GM21381 (cell line): ENCODE results near the gene PAM.
"Not testable (repeated sequence)": the region's sequence is repeated elsewhere in the genome, so short reads cannot be mapped to it uniquely, and the experiment has no call there.

Experiments
- ATAC-seq: cut with Tn5 transposase; IDR thresholded peaks from one replicate; pipeline ENCODE4 v1.9.1; 2021; ENCODE audit warnings: mild to moderate bottlenecking, moderate library complexity; ENCODE audit not compliant: unreplicated experiment

Gene PAM

DNA sequence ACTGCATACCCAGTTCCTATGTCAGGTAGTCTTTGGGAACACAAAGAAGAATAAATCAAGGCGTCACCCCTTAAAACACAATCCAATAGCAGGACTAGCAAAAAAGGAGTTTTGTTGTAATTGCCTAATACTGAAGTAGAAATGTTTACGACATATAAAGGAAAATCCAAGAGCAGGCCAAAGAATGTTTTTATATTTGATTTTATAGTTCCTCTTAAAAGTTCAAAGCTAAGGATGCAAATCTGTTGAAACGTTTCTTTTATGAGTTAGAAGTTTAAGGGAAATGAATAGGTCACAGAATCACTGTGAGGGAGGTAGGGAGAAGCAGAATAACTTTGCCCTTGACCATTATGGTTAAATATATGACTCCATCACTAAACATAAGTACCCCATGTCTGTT, 136.1 kb downstream of the PAM start:
- ATAC-seq: no peak

DNA sequence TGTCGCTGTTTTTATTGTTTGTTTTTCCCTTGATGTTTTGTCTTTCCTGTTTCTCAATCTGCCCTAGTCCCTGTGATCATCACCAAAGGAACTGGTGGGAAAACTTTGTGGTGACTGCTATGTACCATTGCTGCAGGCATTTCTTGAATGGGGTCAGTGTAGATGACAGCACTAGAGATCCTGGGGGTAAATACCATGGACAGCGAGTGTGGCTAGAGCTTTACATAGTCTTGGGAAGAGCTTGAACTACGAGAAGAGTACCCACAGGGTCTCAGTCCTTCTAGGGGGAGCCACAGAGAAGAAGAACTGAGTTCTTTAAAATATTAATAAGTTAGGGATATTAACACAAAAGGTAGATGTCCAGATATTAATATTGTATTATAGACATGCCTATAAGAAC, 138.8 kb downstream of the PAM start:
- ATAC-seq: no peak

DNA sequence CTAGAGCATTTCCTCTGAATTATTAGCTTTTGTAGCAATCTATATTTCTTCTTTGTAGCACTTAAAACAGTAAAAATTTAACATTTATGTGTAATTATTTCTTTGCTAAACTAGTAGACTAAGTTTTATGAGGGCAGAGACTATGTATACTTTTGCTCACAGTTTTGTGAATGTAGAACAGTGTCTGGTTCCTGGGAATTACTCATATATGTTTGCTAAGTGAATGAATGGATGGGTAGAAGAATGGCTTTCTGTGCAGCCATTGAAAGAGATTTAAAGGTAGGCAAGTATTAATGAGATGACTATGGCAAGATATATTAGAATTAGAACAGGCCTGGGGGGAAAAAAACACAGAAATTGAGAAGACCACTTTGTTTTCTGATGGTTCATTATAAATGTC, 140.1 kb downstream of the PAM start:
- ATAC-seq: no peak

DNA sequence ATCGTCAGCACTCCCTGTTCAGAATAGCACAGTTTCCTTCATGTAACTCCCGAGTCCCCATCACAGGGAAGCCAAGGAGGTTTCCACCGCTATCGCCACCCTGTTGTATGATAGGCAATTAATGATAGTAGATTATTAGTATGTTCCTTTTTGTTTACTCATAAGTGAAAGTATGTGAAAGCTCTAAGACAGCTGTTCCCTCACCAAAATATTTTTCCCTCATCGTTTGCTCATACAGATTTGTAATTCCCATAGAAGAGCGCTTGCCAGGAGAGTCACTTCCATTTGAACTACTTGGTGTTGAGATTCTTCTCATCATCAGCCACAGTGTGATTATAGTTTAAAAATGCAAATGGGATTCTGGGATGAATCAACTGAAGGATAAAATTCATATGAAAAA, 140.9 kb downstream of the PAM start:
- ATAC-seq: no peak

DNA sequence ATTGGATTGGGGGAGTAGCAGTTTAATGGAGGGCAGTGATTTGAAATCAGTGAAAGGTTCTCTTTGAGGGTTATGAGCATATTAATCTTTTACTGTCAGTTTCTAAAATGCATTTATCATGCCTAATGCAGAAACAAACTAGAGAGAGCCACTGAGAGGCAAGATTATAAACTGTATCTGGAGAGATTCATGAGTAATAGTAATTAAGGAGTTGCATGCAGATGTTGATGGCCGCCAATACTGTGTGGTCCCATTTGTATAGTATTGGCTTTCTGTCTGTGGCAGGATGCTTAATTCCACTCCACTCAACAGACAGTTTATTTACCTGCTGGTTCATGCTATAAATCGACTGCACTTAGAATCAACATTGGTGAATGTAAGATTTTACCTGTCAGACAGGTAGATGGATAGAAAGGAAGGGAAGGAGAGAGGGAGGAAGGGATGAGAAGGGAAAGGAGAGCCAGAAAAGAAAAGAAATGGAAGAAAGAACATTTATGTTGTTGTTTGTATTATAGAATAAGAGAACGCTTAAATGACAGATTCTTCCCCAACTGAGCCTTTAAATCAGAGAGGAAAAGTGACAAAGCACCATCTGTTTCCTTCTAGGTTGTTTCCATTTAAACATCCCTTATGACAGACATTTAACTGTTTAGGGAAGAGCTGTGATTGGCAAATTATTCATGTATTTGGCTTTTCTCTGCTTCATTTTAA, 146.5 kb downstream of the PAM start:
- ATAC-seq: no peak

DNA sequence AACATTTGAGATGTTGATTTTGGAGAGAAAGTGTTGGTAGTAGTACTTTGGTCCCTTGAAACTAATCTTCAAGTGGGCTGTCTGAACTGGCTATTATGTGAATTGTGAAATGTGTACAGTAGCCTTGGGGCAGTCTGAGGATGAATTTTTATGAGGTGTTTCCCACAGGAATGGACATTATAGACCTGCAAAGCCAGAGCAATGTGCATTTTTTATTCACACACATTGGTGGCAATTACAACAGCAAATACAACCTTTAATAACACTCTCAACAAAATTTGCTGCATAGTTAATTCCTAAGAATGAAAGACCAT, 147.0 kb downstream of the PAM start:
- no peak for ATAC-seq

DNA sequence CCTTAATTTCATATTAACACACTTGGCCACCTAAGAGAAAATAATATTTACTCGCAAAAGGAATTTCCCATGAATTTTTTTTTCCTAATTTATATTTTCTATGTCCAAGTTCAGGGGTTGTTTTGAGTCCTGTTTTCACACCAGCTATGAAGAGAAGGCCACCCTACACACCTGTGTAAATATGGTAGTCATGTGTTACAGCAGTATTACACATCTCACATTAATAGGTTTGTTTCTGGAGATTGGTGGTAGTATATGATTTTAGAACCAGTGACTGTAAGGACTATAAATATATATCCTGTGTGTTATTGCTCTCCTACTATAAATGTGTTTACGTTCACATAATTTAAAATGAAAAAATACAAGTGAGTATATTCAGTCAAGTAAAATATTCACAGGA, 147.5 kb downstream of the PAM start:
- no peak for ATAC-seq

DNA sequence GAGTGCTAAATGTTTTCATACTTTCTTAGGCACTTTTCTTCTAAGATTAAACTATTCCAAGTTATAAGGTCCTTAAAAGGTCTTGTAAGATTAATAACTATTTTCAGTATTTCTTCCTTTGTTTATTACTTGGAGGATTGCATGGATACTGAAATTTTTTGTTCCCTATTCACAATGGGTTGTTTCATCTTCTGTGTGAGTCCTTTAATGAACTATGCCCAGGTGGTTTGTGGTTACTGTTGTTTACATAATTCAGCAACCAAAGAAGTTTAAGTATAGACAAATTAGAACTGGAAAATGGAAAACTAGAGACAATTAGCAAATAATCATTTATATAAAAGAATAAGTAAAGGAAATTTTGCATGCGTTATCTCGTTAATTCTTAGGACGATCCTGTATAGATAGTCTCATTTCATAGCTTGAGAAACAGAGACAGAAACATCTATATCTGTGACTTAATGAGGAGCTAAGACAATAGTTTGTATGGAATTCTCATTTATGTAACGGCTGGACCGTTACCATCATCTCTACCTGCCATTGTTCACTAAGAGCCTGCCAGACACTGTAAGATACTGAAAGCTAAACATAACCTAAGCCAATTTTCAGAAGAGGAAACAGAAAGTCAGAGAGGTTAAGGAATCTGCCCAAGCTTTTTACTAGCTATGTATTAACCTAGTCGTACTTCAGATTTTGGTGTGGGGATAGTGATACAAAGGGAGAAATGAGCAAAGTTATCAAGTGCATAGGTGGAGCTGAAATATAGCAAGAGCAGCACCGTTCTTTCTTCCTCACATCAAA, 148.2 kb downstream of the PAM start:
- ATAC-seq: no peak

DNA sequence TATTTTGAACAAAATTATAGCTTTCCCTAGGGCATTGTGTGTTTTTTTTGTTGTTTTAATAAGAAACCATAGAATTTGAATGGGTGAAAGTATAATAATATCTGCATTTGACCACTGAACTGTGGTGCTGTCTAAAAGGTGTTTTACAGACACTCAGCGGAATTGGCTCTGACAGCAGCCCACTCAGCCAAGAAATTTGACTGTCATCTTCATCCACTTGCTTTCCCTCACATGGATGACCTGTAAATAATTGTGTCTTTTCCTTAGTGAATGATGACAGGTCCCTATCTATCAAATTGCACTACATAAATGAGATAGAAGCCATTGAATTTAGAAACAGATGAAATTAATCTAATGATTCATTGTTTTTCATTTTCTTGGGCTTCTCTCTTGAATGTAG, 150.0 kb downstream of the PAM start:
- no peak for ATAC-seq

DNA sequence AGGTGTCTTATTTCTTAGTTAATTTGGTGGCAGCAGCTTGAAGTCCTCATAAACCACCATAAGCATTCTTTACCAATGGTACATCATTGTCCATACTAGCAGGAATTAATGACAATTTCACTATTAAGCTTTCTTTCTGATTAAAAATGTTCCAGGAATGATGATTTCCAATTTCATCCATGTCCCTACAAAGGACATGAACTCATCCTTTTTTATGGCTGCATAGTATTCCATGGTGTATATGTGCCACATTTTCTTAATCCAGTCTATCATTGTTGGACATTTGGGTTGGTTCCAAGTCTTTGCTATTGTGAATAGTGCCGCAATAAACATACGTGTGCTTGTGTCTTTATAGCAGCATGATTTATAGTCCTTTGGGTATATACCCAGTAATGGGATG, 152.0 kb downstream of the PAM start:
- not testable (repeated sequence) for ATAC-seq

DNA sequence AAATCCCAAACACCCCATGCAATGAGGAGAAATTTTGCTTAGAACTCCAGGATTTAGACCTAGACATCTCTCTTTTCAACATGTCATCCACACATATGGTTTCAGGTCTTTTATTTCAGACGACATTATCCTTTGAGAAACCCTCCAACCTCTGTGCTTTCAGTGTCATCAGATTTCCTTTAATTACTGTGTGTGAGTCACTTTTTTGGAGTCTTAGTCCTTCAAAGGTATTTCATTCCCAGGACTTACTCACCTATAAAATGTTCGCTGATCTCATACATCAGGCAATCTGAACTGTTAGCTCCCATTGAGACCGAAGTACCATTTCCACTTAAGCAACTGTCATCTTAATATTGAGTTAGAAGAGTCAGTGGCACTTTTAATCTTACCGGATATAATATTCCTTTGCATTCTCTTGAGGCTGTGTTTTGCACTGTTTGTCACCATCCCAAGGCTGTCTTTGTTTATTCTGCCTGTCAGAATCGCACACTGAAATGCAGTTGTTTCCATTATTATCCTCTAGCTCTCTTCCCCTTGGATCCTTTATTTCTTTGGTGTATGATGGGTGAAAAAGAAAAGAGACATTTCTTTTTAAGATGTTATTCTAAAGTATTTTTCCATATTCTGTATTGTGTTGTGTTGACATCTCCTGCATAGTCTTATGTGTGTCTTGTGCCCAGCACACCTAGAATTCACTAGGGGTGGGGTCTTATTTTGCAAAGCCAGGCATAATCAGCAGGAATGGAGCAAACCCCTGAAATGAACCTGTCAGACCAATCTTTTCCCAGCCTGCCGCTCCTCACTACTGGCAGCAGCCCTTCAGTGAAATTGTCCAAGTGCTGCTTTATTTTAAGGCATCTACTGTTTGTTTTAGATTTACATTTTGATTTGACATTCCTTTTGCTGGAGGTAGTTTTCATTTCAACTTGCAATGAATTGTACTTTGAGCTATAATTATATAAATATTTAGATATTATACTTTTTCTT, 155.4 kb downstream of the PAM start:
- no peak for ATAC-seq

DNA sequence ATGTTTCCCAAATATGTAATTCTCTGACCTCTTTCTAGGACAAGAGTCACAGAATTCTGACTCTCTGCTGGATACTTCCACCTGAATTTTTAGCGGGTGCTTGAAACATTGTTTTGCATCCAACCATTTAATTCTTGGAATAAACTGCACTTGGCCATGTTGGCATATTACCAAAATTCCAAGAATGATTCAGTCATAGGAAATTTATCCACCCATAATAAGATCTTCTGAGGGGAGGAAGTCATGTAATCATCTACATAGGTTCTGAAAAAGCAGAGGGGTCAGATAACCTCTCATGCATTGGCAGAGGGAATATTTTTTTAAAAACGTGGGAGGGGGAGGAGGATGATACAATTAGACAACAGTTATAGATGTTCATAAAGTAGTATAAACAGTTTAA, 156.9 kb downstream of the PAM start:
- no peak for ATAC-seq

DNA sequence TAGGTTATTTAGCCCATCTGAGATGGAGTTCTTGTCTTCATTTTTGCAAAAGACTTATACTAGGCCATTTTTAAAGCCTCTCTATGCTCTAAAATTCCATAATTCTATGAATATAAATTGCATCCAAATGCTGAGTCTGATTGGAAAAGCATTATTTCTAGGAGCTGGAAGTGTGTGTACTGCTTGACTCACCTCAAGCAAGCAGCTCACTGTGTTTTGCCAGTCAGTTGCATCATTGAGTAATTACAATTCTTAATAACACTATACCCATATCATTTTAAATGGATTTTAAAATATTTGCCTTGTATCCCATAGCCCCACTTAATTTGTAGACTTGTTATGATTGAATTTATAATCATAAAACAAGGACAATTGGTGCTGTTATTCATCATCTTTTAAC, 161.0 kb downstream of the PAM start:
- no peak for ATAC-seq

DNA sequence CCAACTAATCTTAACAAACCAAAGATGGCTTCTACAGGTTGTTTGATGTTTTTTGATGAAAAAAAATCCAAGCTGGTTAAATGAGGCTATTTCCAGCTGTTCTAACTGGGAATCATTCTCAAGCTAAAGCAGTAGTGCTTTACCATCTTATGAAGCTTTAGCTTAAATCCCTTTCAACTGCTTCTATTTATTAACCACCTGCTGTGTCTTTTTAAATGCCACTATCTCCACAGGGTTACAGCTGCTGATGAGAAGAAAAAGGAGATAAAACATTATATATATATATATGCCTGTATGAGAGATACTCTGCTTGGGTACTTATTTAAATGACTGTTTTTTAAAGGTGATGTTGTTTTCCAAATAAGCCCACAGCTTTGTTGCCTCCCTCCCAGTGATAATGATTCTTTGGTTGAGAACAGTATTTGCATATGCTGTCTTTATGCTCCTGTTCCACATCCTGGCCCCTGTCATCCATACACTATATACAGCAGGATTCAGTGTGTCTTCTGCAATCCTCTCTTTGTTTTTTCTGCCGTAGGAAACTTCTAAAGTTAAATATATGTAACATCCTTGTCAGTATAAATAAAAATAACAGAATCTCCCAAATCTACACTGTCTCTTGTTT, 164.0 kb downstream of the PAM start:
- no peak for ATAC-seq

DNA sequence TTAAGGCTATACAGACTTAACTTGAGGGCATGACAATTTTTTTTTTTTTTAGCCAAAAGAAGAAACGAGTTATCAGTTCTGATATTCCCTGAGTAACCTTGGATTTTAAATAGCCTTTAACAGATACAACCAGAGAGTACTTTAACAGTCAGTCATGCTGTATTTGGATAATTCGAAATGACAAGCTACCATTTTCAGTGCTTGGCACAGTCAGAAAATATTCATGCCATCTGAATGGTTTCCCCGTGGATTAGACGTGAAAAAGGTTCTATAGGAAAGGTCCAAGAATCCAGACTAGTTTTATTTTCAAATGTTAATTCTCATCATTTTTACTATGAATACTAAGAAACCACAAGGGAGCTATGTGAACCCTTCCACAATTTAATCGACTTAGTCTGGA, 165.7 kb downstream of the PAM start:
- no peak for ATAC-seq

DNA sequence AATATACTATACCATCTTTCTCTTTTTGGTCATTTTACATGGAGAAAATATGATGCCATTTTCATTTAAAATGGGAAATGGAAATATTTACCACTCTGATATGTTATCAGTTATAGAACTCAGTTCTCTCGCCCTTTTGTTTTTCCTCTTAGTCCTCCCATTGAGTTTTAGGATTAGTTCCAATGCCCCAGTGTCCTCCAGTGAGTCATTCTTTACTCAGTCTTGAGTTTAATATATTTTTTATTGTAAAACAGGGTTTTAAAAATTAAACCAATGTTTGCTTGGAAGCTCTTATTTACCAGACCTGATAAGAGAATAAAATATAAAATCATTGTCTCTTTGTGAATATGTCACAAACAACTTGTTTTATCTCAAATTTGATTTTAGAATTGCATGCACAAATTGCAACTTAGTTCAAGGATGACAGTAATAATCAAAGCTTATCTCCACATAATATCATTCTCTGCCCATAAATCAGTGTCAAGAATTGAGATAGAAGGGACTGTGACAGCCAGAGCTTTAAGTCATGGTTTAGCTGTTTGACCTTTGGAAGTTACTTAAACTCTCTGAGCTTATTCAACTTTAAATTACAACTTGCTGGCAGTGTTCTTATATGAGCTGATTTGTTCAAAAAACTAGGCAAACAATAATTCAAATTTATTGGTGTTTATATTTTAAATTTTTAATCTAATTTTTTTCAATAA, 166.4 kb downstream of the PAM start:
- ATAC-seq: no peak

DNA sequence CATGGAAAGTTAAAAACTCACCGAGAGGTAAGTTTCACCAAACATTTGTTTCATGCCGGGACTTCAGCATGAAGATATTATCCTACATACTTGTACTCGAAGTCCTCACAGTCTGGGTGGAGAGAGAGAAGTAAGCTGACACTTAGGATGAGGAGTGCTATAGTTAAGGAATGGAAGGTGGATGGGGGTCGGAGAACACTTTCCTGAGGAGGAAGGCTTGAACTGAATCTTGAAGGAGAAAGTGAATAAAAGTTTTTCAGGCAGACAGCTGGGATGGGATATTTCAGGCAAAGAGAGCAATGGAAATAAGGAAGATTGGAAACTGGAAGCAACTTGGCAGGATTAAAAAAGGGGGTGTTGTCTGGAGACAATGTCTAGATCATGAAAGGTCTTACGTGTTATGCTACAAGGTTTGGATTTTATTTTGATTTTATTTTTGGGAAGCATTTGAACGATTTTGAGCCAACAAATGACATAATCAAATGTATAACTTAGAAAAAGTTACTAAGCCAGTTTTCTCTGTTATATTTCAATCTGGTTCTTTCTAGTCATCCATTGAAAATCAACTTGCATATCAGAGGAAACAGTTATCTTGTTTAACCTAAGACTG, 167.1 kb downstream of the PAM start:
- no peak for ATAC-seq

DNA sequence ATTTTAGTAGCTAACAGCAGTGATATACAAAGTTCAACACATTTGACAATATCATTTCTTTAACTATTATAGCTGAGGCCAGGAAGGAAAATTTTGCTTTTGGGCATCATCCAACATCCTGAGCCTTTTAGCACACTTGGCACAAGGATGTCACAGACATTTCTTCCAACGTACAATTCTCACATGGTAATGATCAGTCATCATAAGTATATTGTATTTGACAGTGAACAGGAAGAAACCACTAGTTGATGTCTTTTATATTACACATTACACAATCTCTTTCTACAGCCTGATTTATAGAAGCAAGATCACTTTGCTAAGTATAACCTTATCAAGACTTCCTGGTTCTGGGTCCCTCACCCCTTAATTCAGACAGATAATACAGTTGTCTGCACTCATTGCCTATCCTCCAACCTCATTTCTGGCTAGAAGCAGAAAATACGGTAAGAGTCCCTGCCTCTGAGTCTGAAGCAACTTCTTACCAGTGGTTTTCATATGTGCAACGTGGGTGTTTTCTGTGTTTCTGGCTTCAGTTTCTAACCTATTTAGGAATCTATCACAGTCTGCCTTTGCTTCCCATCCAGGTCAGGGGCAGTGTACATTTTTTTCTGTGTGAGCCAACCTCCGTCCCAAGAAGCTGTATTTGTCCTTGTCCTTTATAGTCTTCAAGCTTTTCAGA, 167.8 kb downstream of the PAM start:
- ATAC-seq: no peak

DNA sequence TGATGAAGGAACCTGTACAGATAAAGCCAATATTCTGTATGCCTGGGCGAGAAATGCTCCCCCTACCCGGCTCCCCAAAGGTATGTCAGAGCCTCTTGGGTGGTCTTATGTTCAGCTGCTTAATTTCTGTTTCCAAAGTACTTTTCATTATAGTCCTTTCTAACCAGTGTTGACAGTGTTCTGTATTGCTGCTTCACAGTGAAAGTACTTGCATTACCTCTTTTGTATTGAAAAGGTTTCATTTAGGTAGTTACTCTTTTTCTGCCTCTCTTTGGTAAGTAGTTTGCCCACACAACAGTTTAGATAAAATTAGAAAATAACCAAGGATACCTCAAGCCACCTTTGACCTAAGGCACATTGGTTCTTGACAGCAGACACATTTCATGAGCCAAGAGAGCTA, 169.9 kb downstream of the PAM start:
- ATAC-seq: no peak

DNA sequence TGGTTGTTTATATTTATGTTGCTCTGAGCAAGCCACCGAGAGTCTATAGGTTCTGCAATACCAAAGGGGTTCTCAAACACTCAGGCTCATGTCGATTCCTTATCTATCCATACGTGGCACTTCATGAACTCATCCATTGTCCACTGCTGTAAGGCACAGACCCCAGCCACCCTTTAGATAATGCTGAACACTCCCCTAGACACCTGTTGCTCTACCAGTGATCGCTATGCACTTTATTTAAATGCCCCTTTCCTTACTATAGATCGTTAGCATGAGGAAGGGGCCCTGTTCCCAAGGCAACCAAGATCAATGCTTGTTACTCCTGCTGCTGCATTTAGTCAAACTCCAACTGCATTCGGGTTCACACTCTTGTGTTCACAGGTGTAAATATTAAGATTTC, 171.9 kb downstream of the PAM start:
- ATAC-seq: no peak
